GM12878 (cell line): ENCODE measurements around the gene PDE6D. TPM values are rescaled to one million over a fixed set of nuclear protein-coding genes. Genes with fewer than 3 reads are reported as not detected.

Source experiments
- BHLHE40 ChIP-seq, 2 experiments: fragments of 450-650 bp in 1 of 2; IDR thresholded peaks; 2 replicates each; pipeline ENCODE4 v1.6.1; 2011 to 2017; ENCODE audit warnings: low read depth in 2 of 2, borderline replicate concordance in 1 of 2, improper control_type of control experiment in 1 of 2, low read length in 1 of 2, mild to moderate bottlenecking in 1 of 2
- DPF2 ChIP-seq: fragments of 450-650 bp; IDR thresholded peaks from 2 replicates; pipeline ENCODE4 v1.6.1; 2017; ENCODE audit warnings: mild to moderate bottlenecking
- HDGF ChIP-seq: fragments of 450-650 bp; IDR thresholded peaks from 2 replicates; pipeline ENCODE4 v1.6.1; 2016; ENCODE audit warnings: antibody characterized with exemption
- JUNB ChIP-seq: IDR thresholded peaks from 2 replicates; pipeline ENCODE4 v1.6.1; 2016; ENCODE audit warnings: antibody characterized with exemption, mild to moderate bottlenecking
- KDM1A ChIP-seq: fragments of 200-600 bp; sonication (generic); IDR thresholded peaks from 2 replicates; pipeline ENCODE4 v1.6.1; 2016; ENCODE audit warnings: borderline replicate concordance
- NFYB ChIP-seq: IDR thresholded peaks from 2 replicates; pipeline ENCODE4 v1.6.1; 2011; ENCODE audit warnings: low read depth, mild to moderate bottlenecking, low read length, improper control_type of control experiment, moderate library complexity; ENCODE audit not compliant: insufficient read depth
- PAX5 ChIP-seq: IDR thresholded peaks from 2 replicates; pipeline ENCODE4 v1.6.1; 2011; ENCODE audit warnings: low read depth, low read length, borderline replicate concordance
- PBX3 ChIP-seq: IDR thresholded peaks from 2 replicates; pipeline ENCODE4 v1.6.1; 2011; ENCODE audit warnings: mild to moderate bottlenecking, low read depth, low read length, moderate library complexity; ENCODE audit not compliant: insufficient replicate concordance
- PRDM15 ChIP-seq: fragments of 450-650 bp; formaldehyde crosslinking; IDR thresholded peaks from 2 replicates; pipeline ENCODE4 v1.4.0; 2020; ENCODE audit warnings: mild to moderate bottlenecking, moderate library complexity
- RELA ChIP-seq: fragments of 450-650 bp; IDR thresholded peaks from 2 replicates; pipeline ENCODE4 v1.8.0; 2014; ENCODE audit warnings: borderline replicate concordance; ENCODE audit not compliant: partially characterized antibody
- SMC3 ChIP-seq: IDR thresholded peaks from 2 replicates; pipeline ENCODE4 v1.6.1; 2011; ENCODE audit warnings: low read length, improper control_type of control experiment, borderline replicate concordance
- ZBTB4 ChIP-seq: fragments of 450-650 bp; formaldehyde crosslinking; IDR thresholded peaks from 2 replicates; pipeline ENCODE4 v1.4.0; 2022; ENCODE audit warnings: mild to moderate bottlenecking, moderate library complexity
- ZNF24 ChIP-seq: fragments of 450-650 bp; IDR thresholded peaks from 2 replicates; pipeline ENCODE4 v1.6.1; 2017; ENCODE audit warnings: antibody characterized with exemption, mild to moderate bottlenecking
- polyA plus RNA-seq, 11 experiments: library from polyadenylated mRNA; depleted of rRNA in 4 of 11; unstranded in 6 of 11; stranded (reverse) in 5 of 11; fragments of >200 nt; fragmentation: Nextera tagmentation in 4 of 11; fragmentation: Illumina TruSeq in 1 of 11; extraction: Ambion mirVana in 4 of 11; extraction: Trizol in 1 of 11; gene quantifications; 1 replicate in 1 of 11; 2 replicates in 10 of 11; pipeline versions ENCODE4 v1.2.1 to v1.2.3, GENCODE V29; 2011 to 2016; ENCODE audit warnings: inconsistent platforms in 2 of 11, missing spikeins in 2 of 11, low read depth in 1 of 11
- total RNA-seq, 4 experiments: library from RNA; depleted of rRNA in 3 of 4; stranded (reverse); fragments of >200 nt in 3 of 4; fragmentation: Illumina TruSeq in 1 of 4; extraction: Trizol in 1 of 4; gene quantifications; 2 replicates each; pipeline versions ENCODE4 v1.2.1 to v1.2.3, GENCODE V29; 2013 to 2021

The PDE6D gene
- total and polyA plus RNA-seq, 10 of the 15 experiments (the other 5 are each of a cell fraction or from before 2014, with no cell fraction given): 8.2 to 69.4 (median 56.2) TPM

- TF ChIP-seq PBX3 (peak; percentile 2), NFYB (no peak), ZBTB4 (CRISPR knock-in tag) (no peak), SMC3 (peak; percentile 85), PAX5 (no peak), PRDM15 (CRISPR knock-in tag) (no peak), DPF2 (no peak), RELA (no peak), BHLHE40 (IDR thresholded peaks at IDR 0.05; ENCODE audit: borderline replicate concordance in 1 of 2, low read depth in 2 of 2, low read length in 1 of 2) (peak in 1 of 2 experiments; percentile 55; a peak in 1 of 4 replicates), ZNF24 (0 out of 2 replicates have a peak, but pooled peaks have one; percentile 36), KDM1A (no peak), HDGF (0 out of 2 replicates have a peak, but pooled peaks have one; percentile 21), JUNB (no peak)
- TF ChIP-seq, all 136 proteins: peak for 15
These were observed 66.2 kb downstream of the PDE6D start (continued) for GRCh38 chr2:231714639-231715498.
